Adipocyte (in vitro differentiated cells): ENCODE data around the gene OSTM1.

ENCODE experiments used
- DNase-seq: peaks from one replicate; pipeline ENCODE4 v3.0.0-alpha.2; 2015; ENCODE audit warnings: low read depth
- H3K27me3 ChIP-seq: replicated peaks from 2 replicates; pipeline ENCODE4 v1.7.0; 2013; ENCODE audit warnings: mild to moderate bottlenecking, low read length, moderate library complexity; ENCODE audit not compliant: control insufficient read depth, insufficient read depth
- H3K36me3 ChIP-seq: 2 replicates; pipeline ENCODE4 v1.7.0; 2013; ENCODE audit warnings: low read length, mild to moderate bottlenecking, moderate library complexity; ENCODE audit not compliant: control insufficient read depth, insufficient read depth, severe bottlenecking
- H3K4me1 ChIP-seq: 2 replicates; pipeline ENCODE4 v1.7.0; 2013; ENCODE audit warnings: mild to moderate bottlenecking, low read length, moderate library complexity; ENCODE audit not compliant: control insufficient read depth, insufficient read depth
- H3K4me3 ChIP-seq: 2 replicates; pipeline ENCODE4 v1.7.0; 2013; ENCODE audit warnings: mild to moderate bottlenecking, low read length, moderate library complexity
- H3K9ac ChIP-seq: 2 replicates; pipeline ENCODE4 v1.7.0; 2013; ENCODE audit warnings: mild to moderate bottlenecking, low read length, moderate library complexity
- H3K9me3 ChIP-seq: 2 replicates; pipeline ENCODE4 v1.7.0; 2013; ENCODE audit warnings: mild to moderate bottlenecking, low read length, moderate library complexity; ENCODE audit not compliant: control insufficient read depth

OSTM1 gene

DNA sequence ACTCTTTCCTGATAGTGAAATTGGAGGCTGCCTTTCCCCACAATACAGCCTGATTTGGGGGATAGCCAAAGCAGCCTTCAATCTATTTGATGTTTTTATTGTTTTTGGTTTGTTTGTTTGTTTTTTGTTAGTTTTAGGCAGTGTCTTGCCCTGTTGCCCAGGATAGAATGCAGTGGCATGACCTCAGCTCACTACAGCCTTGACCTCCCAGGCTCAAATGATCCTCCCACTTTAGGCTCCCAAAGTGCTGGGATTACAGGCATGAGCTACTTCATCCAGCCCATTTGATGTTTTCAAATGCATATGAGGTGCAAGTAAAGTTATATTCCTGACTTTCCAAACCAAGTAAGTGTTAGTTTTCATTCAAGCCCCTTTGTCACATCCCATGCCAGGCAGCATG is 75.2 kb downstream of the OSTM1 start:
- no peak overlapping the region for H3K4me3 ChIP-seq
- no peaks in the 10 kb centered on the region for H3K36me3 ChIP-seq
- H3K4me1 ChIP-seq: peaks cover 9% of the 10 kb centered on the region
- H3K9ac ChIP-seq: no peak overlapping the region
- H3K27me3 ChIP-seq: no peaks in the 10 kb centered on the region
- DNase-seq: no peak
- no peaks in the 10 kb centered on the region for H3K9me3 ChIP-seq

DNA sequence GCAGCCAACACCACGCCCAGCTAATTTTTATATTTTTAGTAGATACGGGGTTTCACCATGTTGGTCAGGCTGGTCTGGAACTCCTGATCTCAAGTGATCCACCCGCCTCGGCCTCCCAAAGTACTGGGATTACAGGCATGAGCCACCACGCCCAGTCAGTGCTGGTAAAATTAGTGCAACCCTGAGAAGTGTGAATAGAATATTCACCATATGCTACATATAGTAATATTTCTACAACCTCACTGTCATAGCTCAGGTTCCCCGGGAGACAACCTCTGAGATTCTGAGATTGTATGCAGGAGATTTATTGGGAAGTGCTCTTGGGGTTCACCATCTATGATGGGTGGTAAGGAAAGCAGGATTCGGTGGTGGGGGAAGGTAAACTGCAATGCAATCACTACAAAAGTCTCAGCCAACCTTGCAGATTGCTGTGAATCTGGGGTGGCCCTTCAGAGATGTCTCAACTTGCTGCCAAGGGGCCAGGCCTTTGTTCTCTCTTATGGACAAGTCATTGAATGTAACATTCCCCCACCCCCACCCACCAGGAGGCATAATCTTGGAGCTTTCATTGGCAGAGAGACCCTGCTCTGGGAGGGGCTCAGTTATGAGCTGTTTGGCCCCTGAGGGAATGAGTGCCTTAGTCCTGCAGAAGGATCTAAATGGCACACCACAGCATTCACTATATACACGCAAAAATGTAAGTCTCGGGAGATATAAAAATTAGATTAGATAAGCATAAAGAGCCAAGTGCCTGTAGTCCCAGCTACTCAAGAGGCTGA is 82.6 kb downstream of the OSTM1 start:
- DNase-seq: no peak
- Histone ChIP-seq H3K9me3 (no peaks in the 10 kb centered on the region), H3K4me3 (no peak overlapping the region), H3K9ac (no peak overlapping the region), H3K4me1 (peaks cover 16% of the 10 kb centered on the region), H3K27me3 (no peaks in the 10 kb centered on the region), H3K36me3 (no peaks in the 10 kb centered on the region)
